K562 (cell line): ENCODE results near the gene DAZAP1. TPM values are rescaled to one million over a fixed set of nuclear protein-coding genes. Genes with fewer than 3 reads are reported as not detected.

Experiments
- CBFB ChIP-seq: sonication (generic); formaldehyde crosslinking; IDR thresholded peaks from 2 replicates; pipeline ENCODE4 v1.4.0; 2020; ENCODE audit warnings: mild to moderate bottlenecking, missing genetic modification reagents
- FUS ChIP-seq: fragments of 200-400 bp; formaldehyde crosslinking; optimal IDR thresholded peaks from 2 replicates; pipeline ENCODE3; 2017; ENCODE audit warnings: low read depth, low read length
- JUN ChIP-seq, 2 experiments: sonication (generic) in 1 of 2; formaldehyde crosslinking in 1 of 2; IDR thresholded peaks; 2 replicates each; pipeline versions ENCODE4 v1.6.1 to v1.8.0; 2012 to 2022; ENCODE audit warnings: borderline replicate concordance in 2 of 2, mild to moderate bottlenecking in 2 of 2, improper control_type of control experiment in 1 of 2, low read depth in 1 of 2, low read length in 1 of 2, missing genetic modification reagents in 1 of 2
- SAFB2 ChIP-seq: fragments of 200-400 bp; formaldehyde crosslinking; IDR thresholded peaks from 2 replicates; pipeline ENCODE4 v1.6.1; 2018; ENCODE audit warnings: borderline replicate concordance, low read length, low read depth, moderate library complexity; ENCODE audit not compliant: severe bottlenecking
- SAP30 ChIP-seq: fragments of 200-600 bp; sonication (generic); IDR thresholded peaks from 2 replicates; pipeline ENCODE4 v1.6.1; 2012; ENCODE audit warnings: borderline replicate concordance, low read depth, mild to moderate bottlenecking, moderate library complexity, low read length, control low read depth, inconsistent platforms; ENCODE audit not compliant: insufficient read depth, poor library complexity, severe bottlenecking
- SMAD4 ChIP-seq: fragments of 250-450 bp; sonication (Bioruptor Pico); conservative IDR thresholded peaks from 2 replicates; pipeline ENCODE4 v1.8.0; 2021; ENCODE audit warnings: inconsistent platforms, mild to moderate bottlenecking, moderate library complexity
- SNIP1 ChIP-seq: fragments of 450-650 bp; IDR thresholded peaks from 2 replicates; pipeline ENCODE4 v1.7.1; 2017; ENCODE audit warnings: low read depth, mild to moderate bottlenecking
- SPI1 ChIP-seq: IDR thresholded peaks from 2 replicates; pipeline ENCODE4 v1.6.1; 2011; ENCODE audit warnings: low read depth, low read length, control low read depth, borderline replicate concordance
- YBX1 ChIP-seq: fragments of 450-650 bp; IDR thresholded peaks from 2 replicates; pipeline ENCODE4 v1.7.1; 2016; ENCODE audit warnings: mild to moderate bottlenecking
- polyA plus RNA-seq, 8 experiments: library from polyadenylated mRNA; depleted of rRNA in 4 of 8; stranded (reverse) in 5 of 8; unstranded in 3 of 8; fragments of >200 nt; fragmentation: Nextera tagmentation in 2 of 8; fragmentation: Illumina TruSeq in 1 of 8; extraction: Ambion mirVana in 2 of 8; extraction: Trizol in 1 of 8; gene quantifications; 2 replicates each; pipeline versions ENCODE4 v1.2.1 to v1.2.3, GENCODE V29; 2011 to 2014; ENCODE audit warnings: inconsistent platforms in 1 of 8, missing spikeins in 1 of 8
- total RNA-seq, 7 experiments: library from RNA; depleted of rRNA in 6 of 7; stranded (reverse); fragments of >200 nt in 6 of 7; fragmentation: Illumina TruSeq in 2 of 7; extraction: Trizol in 2 of 7; gene quantifications; 2 replicates each; pipeline versions ENCODE4 v1.2.1 to v1.2.3, GENCODE V29; 2011 to 2021; ENCODE audit warnings: low replicate concordance in 1 of 7
- TF ChIP-seq, protein P1 (sequence below), 2 experiments: IDR thresholded peaks; 2 replicates each; pipeline ENCODE4 v1.6.1; 2012; ENCODE audit warnings: improper control_type of control experiment in 2 of 2, low read depth in 2 of 2, low read length in 2 of 2, borderline replicate concordance in 1 of 2

DAZAP1 gene
- total and polyA plus RNA-seq, 9 of the 15 experiments (the other 6 are each of a cell fraction or from before 2014, with no cell fraction given): 10.8 to 289 (median 142) TPM

DNA sequence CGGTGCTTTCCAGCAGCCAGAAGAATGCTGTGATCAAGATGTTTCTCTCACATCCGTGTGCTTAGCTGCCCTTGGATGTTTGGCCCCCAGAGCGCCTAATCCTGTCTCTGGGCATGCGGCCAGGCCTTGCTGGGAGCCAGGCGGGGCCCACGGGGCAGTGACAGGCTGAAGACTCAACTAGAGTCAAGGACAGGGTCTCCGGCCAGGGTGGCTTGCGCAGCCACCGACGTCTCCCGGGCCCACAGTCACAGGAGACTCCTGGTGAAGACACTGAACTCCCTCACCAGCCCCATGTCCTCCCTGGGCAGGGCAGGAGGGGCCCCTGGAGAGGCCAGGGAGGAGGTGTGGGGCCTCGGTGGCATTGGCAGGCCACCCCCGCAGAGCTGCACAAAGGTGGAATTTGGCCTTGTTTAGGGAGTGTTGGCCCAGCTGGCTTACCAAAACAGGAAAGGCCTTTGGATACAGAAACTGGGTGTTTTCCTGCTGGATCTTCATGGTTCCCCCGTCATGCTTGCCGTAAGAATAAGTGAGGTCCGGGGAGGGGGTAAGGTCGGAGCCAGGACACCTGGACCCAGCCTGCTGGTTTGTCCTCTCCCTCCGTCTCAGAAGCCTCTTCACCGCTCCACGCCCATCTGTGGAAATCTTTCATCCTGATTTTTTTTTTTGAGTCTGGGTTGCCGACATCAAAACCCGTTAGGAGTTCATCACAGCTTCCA, 33.7 kb upstream of the DAZAP1 start (continued):
- TF ChIP-seq SMAD4 (no peak), SNIP1 (no peak), CBFB (no peak), YBX1 (no peak), SPI1 (no peak), SAFB2 (no peak), JUN (IDR thresholded peaks at IDR 0.05; ENCODE audit: borderline replicate concordance, low read depth, low read length) (no peak), JUN (CRISPR knock-in tag; IDR thresholded peaks at IDR 0.05; ENCODE audit: borderline replicate concordance) (no peak), FUS (no peak), SAP30 (no peak)
- TF ChIP-seq, protein P1, sequence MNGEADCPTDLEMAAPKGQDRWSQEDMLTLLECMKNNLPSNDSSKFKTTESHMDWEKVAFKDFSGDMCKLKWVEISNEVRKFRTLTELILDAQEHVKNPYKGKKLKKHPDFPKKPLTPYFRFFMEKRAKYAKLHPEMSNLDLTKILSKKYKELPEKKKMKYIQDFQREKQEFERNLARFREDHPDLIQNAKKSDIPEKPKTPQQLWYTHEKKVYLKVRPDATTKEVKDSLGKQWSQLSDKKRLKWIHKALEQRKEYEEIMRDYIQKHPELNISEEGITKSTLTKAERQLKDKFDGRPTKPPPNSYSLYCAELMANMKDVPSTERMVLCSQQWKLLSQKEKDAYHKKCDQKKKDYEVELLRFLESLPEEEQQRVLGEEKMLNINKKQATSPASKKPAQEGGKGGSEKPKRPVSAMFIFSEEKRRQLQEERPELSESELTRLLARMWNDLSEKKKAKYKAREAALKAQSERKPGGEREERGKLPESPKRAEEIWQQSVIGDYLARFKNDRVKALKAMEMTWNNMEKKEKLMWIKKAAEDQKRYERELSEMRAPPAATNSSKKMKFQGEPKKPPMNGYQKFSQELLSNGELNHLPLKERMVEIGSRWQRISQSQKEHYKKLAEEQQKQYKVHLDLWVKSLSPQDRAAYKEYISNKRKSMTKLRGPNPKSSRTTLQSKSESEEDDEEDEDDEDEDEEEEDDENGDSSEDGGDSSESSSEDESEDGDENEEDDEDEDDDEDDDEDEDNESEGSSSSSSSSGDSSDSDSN (IDR thresholded peaks at IDR 0.05; ENCODE audit: borderline replicate concordance in 1 of 2, low read depth in 2 of 2, low read length in 2 of 2): no peak
- TF ChIP-seq, all 486 proteins: peak for 0
